ENCODE data around the gene ERN1.

The ERN1 gene

DNA sequence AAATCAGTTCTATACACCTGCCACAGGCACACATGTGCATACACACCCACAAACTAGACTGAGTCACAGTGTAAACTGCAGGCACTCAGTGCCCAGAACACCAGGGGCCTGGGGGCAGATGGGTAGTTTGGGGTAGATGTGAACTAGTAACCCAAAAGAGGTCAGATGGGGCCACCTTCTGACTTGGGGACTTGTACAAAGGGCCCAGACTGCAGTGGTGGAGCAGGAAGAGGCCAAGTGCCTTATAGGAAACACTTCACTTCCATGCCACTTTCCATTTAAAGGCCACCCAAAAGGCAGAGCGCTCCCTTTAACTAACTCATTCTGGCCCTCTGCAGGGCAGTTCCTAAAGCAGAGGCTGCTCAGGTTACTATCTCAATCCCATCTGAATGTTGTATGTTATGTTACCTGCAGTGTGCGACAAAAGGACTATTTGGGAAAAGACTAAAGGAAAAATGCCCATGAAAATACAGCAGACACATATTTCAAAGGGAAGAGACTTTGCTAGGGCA lies 27.8 kb upstream of the ERN1 start:
- no peak for DNase-seq

GRCh38 chr17:64156670-64157069 lies 26.7 kb upstream of the ERN1 start:
- DNase-seq = no peak

GRCh38 chr17:64155751-64156544 lies 26.0 kb upstream of the ERN1 start:
- peak; percentile 85 to 94 for DNase-seq

DNA sequence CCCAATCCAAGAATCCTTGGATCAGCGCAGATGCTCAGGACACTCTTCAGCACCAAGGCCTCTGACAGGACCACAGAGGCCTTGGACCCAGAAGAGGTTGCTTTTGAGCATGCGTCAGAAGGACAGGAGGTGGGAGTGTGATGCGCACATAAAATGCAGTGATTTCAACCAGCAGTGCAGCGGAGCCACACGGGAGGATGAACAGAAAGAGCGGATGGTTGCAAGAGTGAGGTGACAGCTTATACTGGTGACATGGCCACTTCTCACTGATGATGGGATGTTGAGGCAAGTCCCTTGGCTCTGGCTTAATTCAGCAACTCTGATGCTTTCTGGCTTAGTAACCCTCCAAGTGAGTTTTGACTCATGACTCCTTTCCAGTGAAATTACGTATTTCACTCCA lies 25.2 kb upstream of the ERN1 start:
- no peak for DNase-seq

GRCh38 chr17:64154717-64155116 lies 24.8 kb upstream of the ERN1 start:
- peak; percentile 25 to 38 for DNase-seq

DNA sequence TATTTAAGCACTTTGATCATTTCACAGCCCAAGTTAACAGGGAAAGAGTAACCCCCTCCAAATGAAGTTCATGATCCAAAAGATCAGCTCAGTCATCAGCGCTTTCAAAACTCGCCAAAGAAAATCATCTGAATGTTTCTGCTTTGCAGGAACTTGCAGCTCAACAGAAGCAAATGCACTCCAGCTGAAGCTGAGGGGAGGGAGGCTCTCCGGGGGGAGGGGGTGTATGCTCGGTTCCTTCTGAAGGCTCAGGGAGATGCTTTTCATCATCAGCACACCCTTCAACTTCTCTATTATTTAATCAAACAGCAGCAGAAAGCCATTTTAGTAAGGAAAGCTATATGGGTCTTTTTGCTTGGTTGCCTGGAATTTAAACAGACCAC lies 24.4 kb upstream of the ERN1 start:
- no peak for DNase-seq

DNA sequence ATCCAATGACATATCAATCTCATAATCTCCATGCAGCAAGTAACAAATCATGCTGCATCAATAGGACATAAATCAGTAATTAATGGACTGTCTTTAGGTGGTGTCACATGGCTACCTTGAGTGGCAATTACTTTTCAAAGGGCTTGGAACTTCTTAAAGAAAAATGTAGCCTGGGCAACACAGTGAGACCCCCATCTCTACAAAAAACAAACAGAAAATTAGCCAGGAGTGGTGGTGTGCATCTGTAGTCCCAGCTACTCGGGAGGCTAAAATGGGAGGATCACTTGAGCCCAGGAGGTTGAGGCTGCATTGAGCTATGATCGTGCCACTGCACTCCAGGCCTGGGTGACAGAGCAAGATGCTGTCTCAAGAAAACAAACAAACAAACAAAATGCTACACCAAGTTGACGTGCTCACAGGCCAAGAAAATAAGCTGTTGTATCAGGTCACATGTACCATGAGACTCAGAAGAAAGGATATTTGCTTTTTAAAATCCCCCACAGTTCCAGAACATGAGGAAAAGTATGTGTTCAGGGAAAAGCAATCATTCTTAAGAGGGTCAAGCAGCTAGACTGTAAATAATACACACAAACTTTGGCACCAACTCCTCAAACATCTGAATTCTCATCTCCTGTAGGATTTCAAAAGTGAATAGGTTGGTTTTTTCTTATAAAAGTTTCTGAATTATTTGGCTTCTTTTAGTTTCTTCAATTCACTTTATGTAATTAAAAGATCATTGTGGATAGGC lies 23.8 kb upstream of the ERN1 start:
- no peak for DNase-seq

DNA sequence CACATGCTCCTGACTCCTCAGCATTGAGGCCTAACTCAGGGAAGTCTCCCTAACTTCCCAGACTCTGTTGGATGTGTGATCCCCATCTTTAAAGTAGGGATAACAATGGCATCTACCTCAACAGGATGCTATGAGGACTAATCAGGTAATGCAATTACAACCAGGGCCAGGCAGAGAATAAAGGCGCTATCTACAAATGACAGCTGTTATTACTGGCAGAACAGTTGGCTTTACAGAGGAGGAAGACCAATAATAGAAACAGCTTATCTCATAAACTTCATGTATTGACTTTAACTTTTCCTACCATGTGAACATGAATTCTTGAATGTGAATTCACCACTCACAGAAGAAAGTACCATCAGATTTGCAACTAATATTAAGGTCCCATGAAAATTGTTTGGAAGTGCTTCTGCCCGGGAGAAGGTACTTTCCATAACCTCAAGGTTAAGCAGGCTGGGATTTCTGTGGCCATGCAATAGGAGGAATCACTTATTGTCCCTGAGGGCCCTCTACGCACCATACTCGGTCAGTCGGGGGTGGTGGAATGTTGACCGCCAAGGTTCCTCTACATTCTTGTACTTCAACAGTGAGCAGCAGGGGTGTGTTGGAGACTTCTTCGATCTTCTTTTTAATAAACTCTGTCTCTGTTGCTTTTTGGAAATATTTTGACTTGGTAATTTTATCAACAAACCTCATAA lies 22.6 kb upstream of the ERN1 start:
- DNase-seq = no peak

DNA sequence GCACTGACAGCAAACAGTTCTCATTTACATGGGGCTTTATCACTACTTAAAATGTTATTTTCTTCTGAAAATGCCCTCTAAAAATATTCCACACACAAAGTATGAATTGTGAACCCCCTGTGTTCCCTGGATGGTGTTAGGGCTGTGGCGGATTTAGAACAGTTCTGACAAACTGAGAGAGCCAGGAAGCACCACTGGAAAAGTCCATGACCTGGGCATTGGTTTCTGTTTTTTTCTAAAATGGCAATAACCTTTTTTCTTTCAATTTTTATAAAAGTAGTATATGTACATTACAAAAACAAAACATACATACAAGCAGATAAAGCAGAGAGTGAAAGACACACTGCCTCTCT lies 21.0 kb upstream of the ERN1 start:
- no peak for DNase-seq

- no peak for DNase-seq
Observed at GRCh38 chr17:64150237-64151015, 20.5 kb upstream of the ERN1 start.

GRCh38 chr17:64149196-64149595 lies 19.3 kb upstream of the ERN1 start:
- DNase-seq = no peak

DNA sequence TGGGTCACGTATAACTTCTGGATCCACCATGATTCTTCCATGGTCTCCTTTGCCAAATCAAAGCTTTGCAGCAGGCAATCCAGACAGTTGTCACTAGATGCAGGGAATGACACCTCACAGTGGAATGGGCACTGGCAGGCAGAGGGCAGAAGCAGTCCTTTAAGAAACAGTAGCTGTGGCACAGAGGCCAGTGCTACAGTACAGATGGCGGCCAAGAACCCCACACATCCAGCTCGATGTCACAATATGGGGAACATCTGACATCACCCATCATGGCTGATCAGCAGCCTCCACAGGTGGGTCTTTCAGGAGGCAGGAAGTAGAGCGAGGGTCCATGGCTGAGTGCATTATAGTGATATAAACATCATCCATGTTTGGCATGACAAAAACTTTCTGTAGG lies 18.8 kb upstream of the ERN1 start:
- DNase-seq = peak; percentile 22 to 41

DNA sequence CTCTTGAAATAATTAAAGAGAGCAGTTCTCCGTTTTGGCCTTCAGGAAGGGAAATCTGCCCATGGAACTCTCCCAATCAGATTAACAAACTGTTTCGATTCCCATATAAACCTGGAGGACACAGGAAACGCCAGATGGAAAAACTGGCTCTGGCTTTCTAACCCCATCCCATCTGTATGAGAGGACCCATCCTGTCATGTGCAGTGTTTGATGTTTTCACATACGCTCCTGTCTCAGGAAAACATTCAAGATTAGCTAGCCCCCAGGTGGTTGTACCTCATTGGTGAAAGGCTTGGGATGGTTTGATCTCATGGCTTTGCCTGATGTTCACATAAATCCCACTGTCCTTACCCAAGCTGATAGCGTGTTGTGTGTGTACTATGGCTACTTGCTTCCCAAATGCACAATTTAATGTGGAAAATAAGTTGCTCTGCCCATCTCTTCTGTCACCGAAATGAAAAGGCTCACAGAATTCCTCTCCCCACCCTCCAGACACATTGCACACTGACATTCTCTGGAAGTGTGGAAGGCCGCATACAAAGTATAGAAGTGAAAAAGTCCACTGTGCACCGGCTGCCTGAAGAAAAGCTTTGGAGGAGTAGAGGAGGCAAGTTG lies 18.2 kb upstream of the ERN1 start:
- DNase-seq = no peak

- DNase-seq = no peak
Observed at GRCh38 chr17:64147110-64148016, 17.4 kb upstream of the ERN1 start.

- DNase-seq = peak; percentile 42 to 47
Observed at GRCh38 chr17:64146418-64147109, 16.6 kb upstream of the ERN1 start.

DNA sequence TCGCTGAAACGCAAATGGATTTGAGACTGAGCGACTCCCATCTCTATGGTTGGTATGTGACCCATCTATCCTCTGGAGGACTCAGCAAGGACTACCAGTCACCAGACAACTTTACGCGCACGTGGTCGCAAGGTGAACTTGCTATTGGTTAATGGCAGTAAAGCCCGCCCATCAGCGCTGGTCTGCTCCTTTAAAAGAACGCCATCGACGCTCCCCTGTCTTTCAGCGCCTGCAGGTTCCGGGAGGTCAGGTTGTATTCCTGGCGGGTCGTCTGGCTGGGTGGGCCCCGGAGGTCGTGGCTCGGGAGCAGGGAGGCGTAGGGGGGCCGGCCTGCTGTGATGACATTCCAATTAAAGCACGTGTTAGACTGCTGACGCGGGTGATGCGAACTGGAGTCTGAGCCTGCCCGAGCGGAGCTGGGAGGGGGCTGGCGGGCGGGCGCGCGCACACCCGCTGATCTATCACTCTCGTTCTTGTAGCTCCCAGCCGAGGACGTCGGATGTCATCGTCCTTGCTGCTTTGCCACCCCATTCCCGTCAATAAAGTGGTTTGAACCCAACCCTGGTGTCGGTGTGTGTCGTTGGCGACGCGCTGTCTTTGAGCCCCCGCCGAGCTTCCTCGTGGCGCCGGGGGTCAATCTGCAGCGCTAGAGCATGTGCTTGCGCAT lies 15.9 kb upstream of the ERN1 start:
- peak; percentile 97 to 100 for DNase-seq

- DNase-seq = no peak
Observed at GRCh38 chr17:64145375-64145750, 15.4 kb upstream of the ERN1 start.

DNA sequence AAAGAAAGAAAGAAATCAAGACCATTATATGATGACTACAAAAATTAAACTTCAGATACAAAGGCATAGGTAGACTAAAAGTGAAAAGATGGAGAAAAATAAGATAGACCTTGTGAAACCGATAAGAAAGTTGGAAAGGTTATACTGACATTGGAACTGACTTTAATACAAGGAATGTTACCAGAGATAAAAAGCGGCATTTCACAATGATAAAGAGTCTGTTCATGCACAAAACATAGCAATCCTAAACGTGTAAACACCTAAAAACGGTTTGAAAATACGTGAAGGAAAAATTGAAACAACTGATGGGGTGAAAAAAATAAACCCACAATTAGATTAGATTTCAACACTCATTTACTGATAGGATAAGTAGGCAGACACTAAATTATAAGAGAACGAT lies 9.6 kb upstream of the ERN1 start:
- no peak for DNase-seq

- no peak for DNase-seq
Observed at GRCh38 chr17:64138441-64138840, 8.5 kb upstream of the ERN1 start.

GRCh38 chr17:64135000-64135399 lies 5.1 kb upstream of the ERN1 start:
- no peak for DNase-seq

Measured in hippocampal formation (tissue), 2 donors.